H1 (cell line): ENCODE measurements around the gene PARD3. TPM values are rescaled to one million over a fixed set of nuclear protein-coding genes. Genes with fewer than 3 reads are reported as not detected.

Experiments used
- CTCF ChIA-PET: fragments of 300-600 bp; sonication (Branson Sonifier 250); formaldehyde crosslinking; loops from one replicate; lab custom pipeline; 2021; ENCODE audit not compliant: partially characterized antibody; lab: Charles Lee
- POLR2A ChIA-PET: fragments of 300-600 bp; sonication (Branson Sonifier 250); formaldehyde crosslinking; loops from one replicate; lab custom pipeline; 2021; ENCODE audit warnings: inconsistent platforms; ENCODE audit not compliant: partially characterized antibody; lab: Charles Lee
- DNase-seq, 2 experiments: peaks; one replicate each; pipeline versions ENCODE4 v3.0.0 to v3.0.0-alpha.2; 2010 to 2022; ENCODE audit warnings: low spot score in 2 of 2, low read depth in 1 of 2, mixed read lengths in 1 of 2
- FAIRE-seq: peaks from 2 replicates; lab custom pipeline; 2011; peaks lifted over from hg19 to GRCh38; lab: Jason Lieb, UNC
- H2AFZ ChIP-seq: 2 replicates; pipeline ENCODE4 v1.8.1; 2012; ENCODE audit warnings: low read length, inconsistent platforms
- H2AK5ac ChIP-seq: 2 replicates; pipeline ENCODE4 v1.6.1; 2013; ENCODE audit warnings: low read depth, low read length
- H2BK120ac ChIP-seq: replicated peaks from 2 replicates; pipeline ENCODE3; 2013; ENCODE audit warnings: low read depth, low read length, inconsistent platforms
- H2BK12ac ChIP-seq: 2 replicates; pipeline ENCODE4 v1.6.1; 2013; ENCODE audit warnings: low read depth, low read length
- H2BK15ac ChIP-seq: 2 replicates; pipeline ENCODE4 v1.6.1; 2013; ENCODE audit warnings: low read length
- H2BK20ac ChIP-seq: 2 replicates; pipeline ENCODE4 v1.6.1; 2013; ENCODE audit warnings: low read length
- H2BK5ac ChIP-seq: 2 replicates; pipeline ENCODE4 v1.6.1; 2013; ENCODE audit warnings: low read depth, low read length
- H3K14ac ChIP-seq: 2 replicates; pipeline ENCODE4 v1.6.1; 2013; ENCODE audit warnings: inconsistent platforms; ENCODE audit not compliant: insufficient read length
- H3K18ac ChIP-seq: 2 replicates; pipeline ENCODE4 v1.6.1; 2013; ENCODE audit warnings: low read length; ENCODE audit errors: extremely low read depth
- H3K23ac ChIP-seq: 2 replicates; pipeline ENCODE4 v1.6.1; 2013; ENCODE audit warnings: inconsistent platforms; ENCODE audit not compliant: insufficient read length
- H3K23me2 ChIP-seq: 2 replicates; pipeline ENCODE4 v1.6.1; 2013; ENCODE audit warnings: low read depth, low read length
- H3K27ac ChIP-seq: 2 replicates; pipeline ENCODE4 v1.6.1; 2011; ENCODE audit warnings: low read depth, low read length, inconsistent platforms
- H3K27me3 ChIP-seq, 4 experiments: replicated peaks in 1 of 4; 1 replicate in 1 of 4; 2 replicates in 3 of 4; pipeline versions ENCODE4 v1.6.1 to v1.8.1; 2011 to 2013; ENCODE audit warnings: low read length in 3 of 4, mild to moderate bottlenecking in 3 of 4, inconsistent platforms in 2 of 4, mixed read lengths in 2 of 4, moderate library complexity in 1 of 4; ENCODE audit not compliant: control insufficient read depth in 3 of 4, insufficient read depth in 3 of 4; ENCODE audit errors: extremely low read depth in 1 of 4
- H3K36me3 ChIP-seq, 4 experiments: 2 replicates each; pipeline versions ENCODE4 v1.6.1 to v1.8.1; 2011 to 2013; ENCODE audit warnings: mild to moderate bottlenecking in 4 of 4, low read length in 3 of 4, moderate library complexity in 2 of 4, control low read depth in 1 of 4, inconsistent platforms in 1 of 4; ENCODE audit not compliant: insufficient read depth in 4 of 4, control insufficient read depth in 2 of 4
- H3K4ac ChIP-seq: replicated peaks from 2 replicates; pipeline ENCODE3; 2013; ENCODE audit warnings: low read length, low read depth, mixed read lengths, inconsistent platforms; ENCODE audit not compliant: insufficient read length
- H3K4me1 ChIP-seq, 4 experiments: replicated peaks in 1 of 4; 1 replicate in 1 of 4; 2 replicates in 3 of 4; pipeline versions ENCODE4 v1.6.1 to v1.8.1; 2011 to 2013; ENCODE audit warnings: low read length in 3 of 4, inconsistent platforms in 2 of 4, mixed read lengths in 1 of 4; ENCODE audit not compliant: insufficient read depth in 4 of 4, control insufficient read depth in 3 of 4
- H3K4me2 ChIP-seq, 2 experiments: 2 replicates each; pipeline versions ENCODE4 v1.6.1 to v1.8.1; 2011 to 2013; ENCODE audit warnings: low read depth in 2 of 2, low read length in 2 of 2, control low read depth in 1 of 2, inconsistent platforms in 1 of 2, mild to moderate bottlenecking in 1 of 2; ENCODE audit not compliant: insufficient read depth in 1 of 2
- H3K4me3 ChIP-seq, 4 experiments: fragments of 200-600, 300-600 bp in 1 of 4; sonication (generic), shearing (Covaris generic), sonication (Bioruptor Twin) in 1 of 4; 2 replicates each; pipeline versions ENCODE4 v1.5.1 to v1.8.1; 2011 to 2016; ENCODE audit warnings: low read length in 4 of 4, low read depth in 3 of 4, control low read depth in 2 of 4, inconsistent platforms in 2 of 4, mild to moderate bottlenecking in 2 of 4, mixed read lengths in 1 of 4, moderate library complexity in 1 of 4; ENCODE audit not compliant: insufficient read depth in 2 of 4; ENCODE audit errors: extremely low read depth in 1 of 4
- H3K56ac ChIP-seq: replicated peaks from 2 replicates; pipeline ENCODE3; 2013; ENCODE audit warnings: low read depth, mild to moderate bottlenecking, mixed read lengths, low read length, inconsistent platforms; ENCODE audit not compliant: insufficient read length
- H3K79me1 ChIP-seq: 2 replicates; pipeline ENCODE4 v1.6.1; 2013; ENCODE audit warnings: low read depth, low read length, control low read depth
- H3K79me2 ChIP-seq, 2 experiments: 2 replicates each; pipeline versions ENCODE4 v1.6.1 to v1.8.1; 2012 to 2013; ENCODE audit warnings: low read length in 2 of 2, mild to moderate bottlenecking in 2 of 2, inconsistent platforms in 1 of 2; ENCODE audit not compliant: insufficient read depth in 2 of 2, control insufficient read depth in 1 of 2
- H3K9ac ChIP-seq, 4 experiments: replicated peaks in 1 of 4; 1 replicate in 1 of 4; 2 replicates in 3 of 4; pipeline versions ENCODE4 v1.6.1 to v1.8.1; 2011 to 2013; ENCODE audit warnings: low read depth in 3 of 4, low read length in 3 of 4, control low read depth in 2 of 4, mild to moderate bottlenecking in 2 of 4, moderate library complexity in 2 of 4, inconsistent platforms in 1 of 4; ENCODE audit errors: extremely low read depth in 1 of 4
- H3K9me3 ChIP-seq, 2 experiments: 2 replicates each; pipeline versions ENCODE4 v1.6.1 to v1.8.1; 2012 to 2013; ENCODE audit warnings: mild to moderate bottlenecking in 2 of 2, moderate library complexity in 2 of 2, control low read depth in 1 of 2, inconsistent platforms in 1 of 2, low read depth in 1 of 2, low read length in 1 of 2, mixed read lengths in 1 of 2; ENCODE audit not compliant: insufficient read depth in 2 of 2
- H4K20me1 ChIP-seq, 2 experiments: replicated peaks in 1 of 2; 2 replicates each; pipeline versions ENCODE3 to v1.8.1; 2011 to 2013; ENCODE audit warnings: inconsistent platforms in 2 of 2, low read length in 2 of 2, mild to moderate bottlenecking in 1 of 2; ENCODE audit not compliant: insufficient read depth in 2 of 2, control insufficient read depth in 1 of 2
- H4K5ac ChIP-seq: 2 replicates; pipeline ENCODE4 v1.6.1; 2013; ENCODE audit warnings: low read length, low read depth, mixed read lengths, inconsistent platforms; ENCODE audit not compliant: insufficient read length
- H4K8ac ChIP-seq: 2 replicates; pipeline ENCODE4 v1.8.0; 2013; ENCODE audit warnings: mild to moderate bottlenecking, moderate library complexity, low read length, inconsistent platforms; ENCODE audit not compliant: insufficient read depth; ENCODE audit errors: extremely low read depth
- H4K91ac ChIP-seq: replicated peaks from 2 replicates; pipeline ENCODE3; 2013; ENCODE audit warnings: low read length, mixed read lengths, inconsistent platforms; ENCODE audit not compliant: insufficient read length
- CHD1 ChIP-seq: IDR thresholded peaks from 2 replicates; pipeline ENCODE4 v1.6.1; 2012; ENCODE audit warnings: low read depth, low read length, improper control_type of control experiment
- EP300 ChIP-seq, 2 experiments: IDR thresholded peaks; 1 replicate in 1 of 2; 2 replicates in 1 of 2; pipeline ENCODE4 v1.6.1; 2011 to 2012; ENCODE audit warnings: low read depth in 2 of 2, low read length in 2 of 2, mild to moderate bottlenecking in 2 of 2, borderline replicate concordance in 1 of 2, inconsistent platforms in 1 of 2, moderate library complexity in 1 of 2
- GABPA ChIP-seq: IDR thresholded peaks from 2 replicates; pipeline ENCODE4 v1.6.1; 2011; ENCODE audit warnings: mild to moderate bottlenecking, low read length, moderate library complexity, borderline replicate concordance; ENCODE audit not compliant: insufficient read depth
- HDAC2 ChIP-seq, 2 experiments: fragments of 300-600 bp in 1 of 2; sonication (generic) in 1 of 2; IDR thresholded peaks; 2 replicates each; pipeline ENCODE4 v1.6.1; 2011 to 2012; ENCODE audit warnings: low read depth in 2 of 2, low read length in 2 of 2, mild to moderate bottlenecking in 2 of 2, moderate library complexity in 2 of 2, borderline replicate concordance in 1 of 2, inconsistent platforms in 1 of 2
- SAP30 ChIP-seq: fragments of 300-600 bp; sonication (generic); IDR thresholded peaks from 2 replicates; pipeline ENCODE4 v1.7.1; 2012; ENCODE audit warnings: low read length, moderate library complexity, mild to moderate bottlenecking, inconsistent platforms; ENCODE audit not compliant: insufficient read depth, insufficient replicate concordance
- TCF12 ChIP-seq: IDR thresholded peaks from 2 replicates; pipeline ENCODE4 v1.6.1; 2011; ENCODE audit warnings: low read depth, mild to moderate bottlenecking, low read length
- WGBS, 2 experiments: shearing (Covaris generic) in 1 of 2; methylation state at CpG; one replicate each; pipeline versions ENCODE4 v1.1.6 to v1.1.7; 2013 to 2015; ENCODE audit warnings: low lambda C conversion rate in 2 of 2, mixed read lengths in 2 of 2, inconsistent platforms in 1 of 2, low coverage in 1 of 2, missing lambda C conversion rate in 1 of 2; ENCODE audit not compliant: insufficient replicate concordance in 2 of 2, insufficient coverage in 1 of 2, insufficient read length in 1 of 2; ENCODE audit errors: extremely low coverage in 1 of 2, missing lambda C conversion rate in 1 of 2; 5-methylcytosine and 5-hydroxymethylcytosine counted together
- polyA plus RNA-seq, 7 experiments: library from polyadenylated mRNA; depleted of rRNA in 3 of 7; stranded (reverse) in 5 of 7; unstranded in 2 of 7; fragments of >200 nt in 5 of 7; fragments of 200-250 nt in 2 of 7; gene quantifications; 1 replicate in 5 of 7; 2 replicates in 1 of 7; 4 replicates in 1 of 7; pipeline versions ENCODE4 v1.2.1 to v1.2.3, GENCODE V29; 2011 to 2013; ENCODE audit warnings: missing spikeins in 2 of 7, mixed read lengths in 2 of 7
- total RNA-seq: library from RNA; stranded (reverse); fragmentation: NEBNext Ultra II Directional; extraction: Animal tissue kit (Norgen Biotek cat#: 25700); gene quantifications from 2 replicates; pipeline ENCODE4 v1.2.1, GENCODE V29; 2021
- TF ChIP-seq, protein P1 (sequence below), 3 experiments: IDR thresholded peaks; 1 replicate in 2 of 3; 2 replicates in 1 of 3; pipeline versions ENCODE4 v1.5.1 to v1.6.1; 2011; ENCODE audit warnings: low read length in 3 of 3, mild to moderate bottlenecking in 3 of 3, inconsistent platforms in 2 of 3, low read depth in 1 of 3, moderate library complexity in 1 of 3; ENCODE audit not compliant: insufficient read depth in 1 of 3; ENCODE audit errors: control extremely low read depth in 1 of 3
- TF ChIP-seq, protein P2 (sequence below): IDR thresholded peaks from 2 replicates; pipeline ENCODE4 v1.6.1; 2011; ENCODE audit warnings: low read length, improper control_type of control experiment

Gene PARD3
- total and polyA plus RNA-seq, 2 of the 8 experiments (the other 6 are each of a cell fraction or from before 2014, with no cell fraction given) = 19.7 to 49.1 TPM

- H3K79me2 ChIP-seq = no peaks in the 10 kb centered on the region
- H3K4me2 ChIP-seq = no peak overlapping the region
- FAIRE-seq (no peak), DNase-seq (no peak)
- H3K4ac ChIP-seq = no peak overlapping the region
- no peak overlapping the region for H4K8ac ChIP-seq
- no peak overlapping the region for H3K23ac ChIP-seq
- H3K4me1 ChIP-seq = peaks cover 0 to 4% (median 0%) of the 10 kb centered on the region in 4 experiments; a peak in 1 of 7 replicates
- no peaks in the 10 kb centered on the region for H3K27me3 ChIP-seq
- no peak overlapping the region for H3K14ac ChIP-seq
- ChIA-PET POLR2A (interaction anchor here (1.0 kb wide), 1 partner anchor 9 kb away, joined by 3 read pairs; no protein-coding TSS in a partner anchor), CTCF (interaction anchor here (0.6 kb wide), 1 partner anchor 999 kb away, joined by 3 read pairs; no protein-coding TSS in a partner anchor)
- H3K36me3 ChIP-seq = no peaks in the 10 kb centered on the region
- no peak overlapping the region for H4K5ac ChIP-seq
- 94% methylated on average over 6 of the region's 6 CpGs; no CpG with 5 or more reads in 1 of the 2 experiments for WGBS, 2 experiments
- no peaks in the 10 kb centered on the region for H4K20me1 ChIP-seq
- H2BK5ac ChIP-seq = no peak overlapping the region
- no peak overlapping the region for H2BK120ac ChIP-seq
- no peak overlapping the region for H2BK15ac ChIP-seq
- H3K9me3 ChIP-seq = no peaks in the 10 kb centered on the region
- no peak overlapping the region for H2AK5ac ChIP-seq
- no peak overlapping the region for H2AFZ ChIP-seq
- H3K79me1 ChIP-seq = no peaks in the 10 kb centered on the region
- H4K91ac ChIP-seq = no peak overlapping the region
- no peak overlapping the region for H3K4me3 ChIP-seq
- no peak overlapping the region for H3K56ac ChIP-seq
- H3K9ac ChIP-seq = no peak overlapping the region
- H3K23me2 ChIP-seq = no peaks in the 10 kb centered on the region
- no peak overlapping the region for H3K18ac ChIP-seq
- H2BK12ac ChIP-seq = no peak overlapping the region
- no peak overlapping the region for H2BK20ac ChIP-seq
- no peak overlapping the region for H3K27ac ChIP-seq
- TF ChIP-seq, protein P1, sequence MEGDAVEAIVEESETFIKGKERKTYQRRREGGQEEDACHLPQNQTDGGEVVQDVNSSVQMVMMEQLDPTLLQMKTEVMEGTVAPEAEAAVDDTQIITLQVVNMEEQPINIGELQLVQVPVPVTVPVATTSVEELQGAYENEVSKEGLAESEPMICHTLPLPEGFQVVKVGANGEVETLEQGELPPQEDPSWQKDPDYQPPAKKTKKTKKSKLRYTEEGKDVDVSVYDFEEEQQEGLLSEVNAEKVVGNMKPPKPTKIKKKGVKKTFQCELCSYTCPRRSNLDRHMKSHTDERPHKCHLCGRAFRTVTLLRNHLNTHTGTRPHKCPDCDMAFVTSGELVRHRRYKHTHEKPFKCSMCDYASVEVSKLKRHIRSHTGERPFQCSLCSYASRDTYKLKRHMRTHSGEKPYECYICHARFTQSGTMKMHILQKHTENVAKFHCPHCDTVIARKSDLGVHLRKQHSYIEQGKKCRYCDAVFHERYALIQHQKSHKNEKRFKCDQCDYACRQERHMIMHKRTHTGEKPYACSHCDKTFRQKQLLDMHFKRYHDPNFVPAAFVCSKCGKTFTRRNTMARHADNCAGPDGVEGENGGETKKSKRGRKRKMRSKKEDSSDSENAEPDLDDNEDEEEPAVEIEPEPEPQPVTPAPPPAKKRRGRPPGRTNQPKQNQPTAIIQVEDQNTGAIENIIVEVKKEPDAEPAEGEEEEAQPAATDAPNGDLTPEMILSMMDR (IDR thresholded peaks at IDR 0.05; ENCODE audit: control extremely low read depth in 1 of 3, insufficient read depth in 1 of 3, low read depth in 1 of 3, low read length in 3 of 3) = no peak
- TF ChIP-seq TCF12 = no peak
- TF ChIP-seq CHD1 = no peak
- TF ChIP-seq EP300 (IDR thresholded peaks at IDR 0.05; ENCODE audit: borderline replicate concordance in 1 of 2, low read depth in 2 of 2, low read length in 2 of 2) = no peak
- no peak for TF ChIP-seq SAP30
- TF ChIP-seq HDAC2 (IDR thresholded peaks at IDR 0.05; ENCODE audit: borderline replicate concordance in 1 of 2, low read depth in 2 of 2, low read length in 2 of 2) = no peak
- no peak for TF ChIP-seq GABPA
- TF ChIP-seq, protein P2, sequence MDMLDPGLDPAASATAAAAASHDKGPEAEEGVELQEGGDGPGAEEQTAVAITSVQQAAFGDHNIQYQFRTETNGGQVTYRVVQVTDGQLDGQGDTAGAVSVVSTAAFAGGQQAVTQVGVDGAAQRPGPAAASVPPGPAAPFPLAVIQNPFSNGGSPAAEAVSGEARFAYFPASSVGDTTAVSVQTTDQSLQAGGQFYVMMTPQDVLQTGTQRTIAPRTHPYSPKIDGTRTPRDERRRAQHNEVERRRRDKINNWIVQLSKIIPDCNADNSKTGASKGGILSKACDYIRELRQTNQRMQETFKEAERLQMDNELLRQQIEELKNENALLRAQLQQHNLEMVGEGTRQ = no peak
These were observed 658.2 kb downstream of the PARD3 start for GRCh38 chr10:34156781-34157425.
